GM12878 (cell line): ENCODE results near the gene FNIP1. TPM values are rescaled to one million over a fixed set of nuclear protein-coding genes. Genes with fewer than 3 reads are reported as not detected.

Experiments
- ATAC-seq: fragments of 200-7000 bp; cut with Tn5 transposase; 3 replicates; pipeline ENCODE4 v1.9.1; 2020; ENCODE audit warnings: mild to moderate bottlenecking, moderate library complexity
- BruUV-seq: library from RNA; stranded (reverse); fragments of 400-500 nt; replicated peaks from 2 replicates; lab custom pipeline; 2021; lab: Mats Ljungman, UMichigan
- CTCF ChIA-PET: fragments of 300-600 bp; sonication (Branson Sonifier 250); formaldehyde crosslinking; extraction: SDS; loops from one replicate; lab custom pipeline; 2021; ENCODE audit warnings: inconsistent platforms; lab: Yijun Ruan, JAX
- POLR2A ChIA-PET: fragments of 350-600 bp; formaldehyde crosslinking; extraction: SDS; loops from one replicate; lab custom pipeline; 2021; ENCODE audit warnings: inconsistent platforms; lab: Charles Lee
- RAD21 ChIA-PET: fragments of 300-600 bp; sonication (Branson Sonifier 250); formaldehyde crosslinking; loops from one replicate; lab custom pipeline; 2023; ENCODE audit warnings: antibody characterized with exemption; ENCODE audit not compliant: unreplicated experiment; lab: Charles Lee
- SMC1A ChIA-PET: fragments of 300-600 bp; sonication (Branson Sonifier 250); formaldehyde crosslinking; loops from one replicate; lab custom pipeline; 2023; ENCODE audit not compliant: unreplicated experiment, uncharacterized antibody; lab: Charles Lee
- DNase-seq: peaks from one replicate; pipeline ENCODE4 v3.0.0-alpha.2; 2011; ENCODE audit warnings: low read depth, low spot score
- FAIRE-seq: peaks from 3 replicates; lab custom pipeline; 2011; peaks lifted over from hg19 to GRCh38; lab: Jason Lieb, UNC
- H2AFZ ChIP-seq: 2 replicates; pipeline ENCODE4 v1.6.0; 2011; ENCODE audit warnings: low read depth, low read length, control low read depth; ENCODE audit not compliant: control insufficient read depth
- H3K27ac ChIP-seq: 2 replicates; pipeline ENCODE4 v1.5.1; 2011; ENCODE audit warnings: control low read depth; ENCODE audit not compliant: control insufficient read depth, insufficient read depth
- H3K27me3 ChIP-seq, 2 experiments: replicated peaks in 1 of 2; 2 replicates each; pipeline versions ENCODE4 v1.6.0 to v1.6.1; 2011; ENCODE audit warnings: low read length in 1 of 2; ENCODE audit not compliant: control insufficient read depth in 2 of 2, insufficient read depth in 2 of 2
- H3K36me3 ChIP-seq, 2 experiments: 2 replicates each; pipeline ENCODE4 v1.5.1; 2011; ENCODE audit warnings: low read length in 1 of 2; ENCODE audit not compliant: control insufficient read depth in 2 of 2, insufficient read depth in 2 of 2
- H3K4me1 ChIP-seq: 2 replicates; pipeline ENCODE4 v1.6.1; 2011; ENCODE audit warnings: mild to moderate bottlenecking, low read length, moderate library complexity, mixed read lengths; ENCODE audit not compliant: control insufficient read depth, insufficient read depth
- H3K4me2 ChIP-seq: 2 replicates; pipeline ENCODE4 v1.6.0; 2011; ENCODE audit warnings: control low read depth; ENCODE audit not compliant: control insufficient read depth, insufficient read depth
- H3K4me3 ChIP-seq: fragments of 200-600 bp; sonication (generic); 2 replicates; pipeline ENCODE4 v1.5.1; 2016
- H3K79me2 ChIP-seq: 2 replicates; pipeline ENCODE4 v1.6.0; 2011; ENCODE audit warnings: low read length; ENCODE audit not compliant: control insufficient read depth, insufficient read depth
- H3K9ac ChIP-seq: 2 replicates; pipeline ENCODE4 v1.8.0; 2011; ENCODE audit warnings: low read length, control low read depth, mixed read lengths; ENCODE audit not compliant: control insufficient read depth, insufficient read depth
- H3K9me3 ChIP-seq: replicated peaks from 3 replicates; pipeline ENCODE4 v1.5.1; 2011; ENCODE audit warnings: mild to moderate bottlenecking, low read length; ENCODE audit not compliant: control insufficient read depth, insufficient read depth
- H4K20me1 ChIP-seq: 2 replicates; pipeline ENCODE4 v1.6.0; 2011; ENCODE audit not compliant: control insufficient read depth, insufficient read depth
- BRCA1 ChIP-seq: IDR thresholded peaks from 2 replicates; pipeline ENCODE4 v1.6.1; 2011; ENCODE audit warnings: low read depth, low read length, improper control_type of control experiment
- CHD4 ChIP-seq: fragments of 200-600 bp; sonication (generic); IDR thresholded peaks from 2 replicates; pipeline ENCODE4 v1.6.1; 2016; ENCODE audit warnings: mild to moderate bottlenecking
- CTCF ChIP-seq, 3 experiments: IDR thresholded peaks in 2 of 3; conservative IDR thresholded peaks in 1 of 3; 2 replicates each; pipeline ENCODE4 v1.5.1; 2011; ENCODE audit warnings: low read depth in 3 of 3, low read length in 3 of 3, mild to moderate bottlenecking in 3 of 3, control low read depth in 2 of 3, moderate library complexity in 2 of 3, inconsistent platforms in 1 of 3, mixed read lengths in 1 of 3; ENCODE audit not compliant: control insufficient read depth in 2 of 3, insufficient read depth in 1 of 3; ENCODE audit errors: extremely low read depth in 1 of 3
- FOXK2 ChIP-seq: fragments of 450-650 bp; IDR thresholded peaks from 2 replicates; pipeline ENCODE4 v1.6.1; 2017; ENCODE audit warnings: mild to moderate bottlenecking, moderate library complexity
- HDGF ChIP-seq: fragments of 450-650 bp; IDR thresholded peaks from 2 replicates; pipeline ENCODE4 v1.6.1; 2016; ENCODE audit warnings: antibody characterized with exemption
- IKZF2 ChIP-seq, 2 experiments: fragments of 450-650 bp; IDR thresholded peaks; 2 replicates each; pipeline ENCODE4 v1.6.1; 2017; ENCODE audit warnings: mild to moderate bottlenecking in 2 of 2, moderate library complexity in 2 of 2
- JUNB ChIP-seq: IDR thresholded peaks from 2 replicates; pipeline ENCODE4 v1.6.1; 2016; ENCODE audit warnings: antibody characterized with exemption, mild to moderate bottlenecking
- MTA3 ChIP-seq: IDR thresholded peaks from 2 replicates; pipeline ENCODE4 v1.6.1; 2012; ENCODE audit warnings: low read length, inconsistent platforms, borderline replicate concordance
- MXI1 ChIP-seq: fragments of 150-350 bp; IDR thresholded peaks from 2 replicates; pipeline ENCODE4 v1.6.1; 2011; ENCODE audit warnings: low read depth, mild to moderate bottlenecking, inconsistent platforms, low read length, improper control_type of control experiment
- NFXL1 ChIP-seq: fragments of 450-650 bp; IDR thresholded peaks from 2 replicates; pipeline ENCODE4 v1.6.1; 2017; ENCODE audit warnings: antibody characterized with exemption, mild to moderate bottlenecking, borderline replicate concordance
- PAX5 ChIP-seq: IDR thresholded peaks from 2 replicates; pipeline ENCODE4 v1.6.1; 2011; ENCODE audit warnings: low read depth, low read length, borderline replicate concordance
- RBBP5 ChIP-seq: fragments of 200-600 bp; sonication (generic); conservative IDR thresholded peaks from 2 replicates; pipeline ENCODE4 v1.6.1; 2016
- RCOR1 ChIP-seq: conservative IDR thresholded peaks from 2 replicates; pipeline ENCODE4 v1.6.1; 2012; ENCODE audit warnings: low read depth, low read length, improper control_type of control experiment
- SMARCA5 ChIP-seq: fragments of 450-650 bp; IDR thresholded peaks from 2 replicates; pipeline ENCODE4 v1.6.1; 2017; ENCODE audit warnings: mild to moderate bottlenecking
- SREBF1 ChIP-seq: IDR thresholded peaks from 2 replicates; pipeline ENCODE4 v1.6.1; 2012; ENCODE audit warnings: mild to moderate bottlenecking, low read length
- SUZ12 ChIP-seq: fragments of 200-600 bp; sonication (generic); IDR thresholded peaks from one replicate; pipeline ENCODE4 v1.6.1; 2018; ENCODE audit warnings: antibody characterized with exemption, mild to moderate bottlenecking; ENCODE audit not compliant: unreplicated experiment
- TCF3 ChIP-seq: IDR thresholded peaks from 2 replicates; pipeline ENCODE4 v1.6.1; 2012; ENCODE audit warnings: low read depth, mild to moderate bottlenecking, low read length, borderline replicate concordance; ENCODE audit not compliant: insufficient read depth
- WGBS: methylation state at CpG from one replicate; pipeline ENCODE4 v1.1.6; 2016; ENCODE audit warnings: low lambda C conversion rate; ENCODE audit not compliant: insufficient replicate concordance, insufficient coverage; ENCODE audit errors: missing lambda C conversion rate; 5-methylcytosine and 5-hydroxymethylcytosine counted together
- in situ Hi-C: fragments of 300-500 bp; cut with MboI; formaldehyde crosslinking; loops from 9 replicates; pipeline ENCODE4 v1.14.3; 2018; ENCODE audit warnings: mixed read lengths
- intact Hi-C: fragments of 100-400 bp; cut with micrococcal nuclease; formaldehyde crosslinking; loops from one replicate; pipeline ENCODE4 v1.14.2; 2022; ENCODE audit not compliant: unreplicated experiment
- polyA plus RNA-seq, 11 experiments: library from polyadenylated mRNA; depleted of rRNA in 4 of 11; unstranded in 6 of 11; stranded (reverse) in 5 of 11; fragments of >200 nt; fragmentation: Nextera tagmentation in 4 of 11; fragmentation: Illumina TruSeq in 1 of 11; extraction: Ambion mirVana in 4 of 11; extraction: Trizol in 1 of 11; gene quantifications; 1 replicate in 1 of 11; 2 replicates in 10 of 11; pipeline versions ENCODE4 v1.2.1 to v1.2.3, GENCODE V29; 2011 to 2016; ENCODE audit warnings: inconsistent platforms in 2 of 11, missing spikeins in 2 of 11, low read depth in 1 of 11
- total RNA-seq, 4 experiments: library from RNA; depleted of rRNA in 3 of 4; stranded (reverse); fragments of >200 nt in 3 of 4; fragmentation: Illumina TruSeq in 1 of 4; extraction: Trizol in 1 of 4; gene quantifications; 2 replicates each; pipeline versions ENCODE4 v1.2.1 to v1.2.3, GENCODE V29; 2013 to 2021
- TF ChIP-seq, protein P1 (sequence below): IDR thresholded peaks from 2 replicates; pipeline ENCODE4 v1.6.1; 2011; ENCODE audit warnings: borderline replicate concordance, low read depth, mild to moderate bottlenecking, moderate library complexity, mixed read lengths, low read length; ENCODE audit not compliant: insufficient read depth; ENCODE audit errors: extremely low read length

FNIP1 gene
- total and polyA plus RNA-seq, 10 of the 15 experiments (the other 5 are each of a cell fraction or from before 2014, with no cell fraction given) = 4.3 to 18.0 (median 14.0) TPM

GRCh38 chr5:131709043-131709442, 87.8 kb downstream of the FNIP1 start (continued):
- TF ChIP-seq, protein P1, sequence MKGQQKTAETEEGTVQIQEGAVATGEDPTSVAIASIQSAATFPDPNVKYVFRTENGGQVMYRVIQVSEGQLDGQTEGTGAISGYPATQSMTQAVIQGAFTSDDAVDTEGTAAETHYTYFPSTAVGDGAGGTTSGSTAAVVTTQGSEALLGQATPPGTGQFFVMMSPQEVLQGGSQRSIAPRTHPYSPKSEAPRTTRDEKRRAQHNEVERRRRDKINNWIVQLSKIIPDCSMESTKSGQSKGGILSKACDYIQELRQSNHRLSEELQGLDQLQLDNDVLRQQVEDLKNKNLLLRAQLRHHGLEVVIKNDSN = no peak
- TF ChIP-seq BRCA1 (no peak), PAX5 (no peak), MXI1 (no peak), JUNB (no peak)
- TF ChIP-seq, all 136 proteins: peak for 0

- CTCF ChIA-PET = no interaction called here
- Histone ChIP-seq H2AFZ (no peak overlapping the region), H3K27me3 (no peaks in the 10 kb centered on the region), H3K9me3 (no peaks in the 10 kb centered on the region), H3K4me3 (no peak overlapping the region), H3K9ac (no peak overlapping the region), H3K36me3 (peaks cover 0 to 11% of the 10 kb centered on the region in 2 experiments), H3K4me2 (no peak overlapping the region), H4K20me1 (no peaks in the 10 kb centered on the region), H3K79me2 (no peaks in the 10 kb centered on the region), H3K27ac (no peak overlapping the region)
- SMC1A ChIA-PET = interaction anchor here (1.3 kb wide), 1 partner anchor 17 kb away, joined by 3 read pairs; no protein-coding TSS in a partner anchor
- RAD21 ChIA-PET = no interaction called here
- no peak for FAIRE-seq
- ATAC-seq = no peak
- no peak for DNase-seq
- in situ Hi-C loops = no loop called here
- intact Hi-C loops = loop anchor here (10.0 kb wide), 1 partner anchor 121 kb away; no protein-coding TSS in a partner anchor
- no TSS peak for BruUV-seq
- POLR2A ChIA-PET = no interaction called here
- no peak for TF ChIP-seq NFXL1
- TF ChIP-seq RBBP5 = no peak
- no peak for TF ChIP-seq MTA3
- TF ChIP-seq SMARCA5 = no peak
- no peak for TF ChIP-seq IKZF2 (IDR thresholded peaks at IDR 0.05)
- no peak for TF ChIP-seq CHD4
- no peak for TF ChIP-seq HDGF
- no peak for TF ChIP-seq RCOR1
- TF ChIP-seq SUZ12 = no peak
- no peak for TF ChIP-seq FOXK2
- TF ChIP-seq TCF3 = no peak
- TF ChIP-seq CTCF (IDR thresholded peaks at IDR 0.05 in 2 of 3, conservative IDR thresholded peaks at IDR 0.05 in 1 of 3; ENCODE audit: control insufficient read depth in 2 of 3, extremely low read depth in 1 of 3, insufficient read depth in 1 of 3, low read depth in 3 of 3, low read length in 3 of 3) = no peak
- TF ChIP-seq SREBF1 = no peak
- TF ChIP-seq, all 136 proteins: peak for 0
- no peaks in the 10 kb centered on the region for H3K4me1 ChIP-seq
- WGBS = 97% methylated on average over 5 of the region's 5 CpGs
Observed at GRCh38 chr5:131706281-131706680, 90.5 kb downstream of the FNIP1 start.
